Brain microvascular endothelial cell (primary cell): ENCODE data around the gene FBXW12.

Experiments
- DNase-seq: peaks from one replicate; pipeline ENCODE4 v3.0.0-alpha.2; 2020
- H3K27ac ChIP-seq: fragments of 250-450 bp; sonication (Bioruptor Pico); 2 replicates; pipeline ENCODE4 v1.5.1; 2020; ENCODE audit warnings: mild to moderate bottlenecking, moderate library complexity
- H3K27me3 ChIP-seq: fragments of 250-450 bp; sonication (Bioruptor Pico); replicated peaks from 2 replicates; pipeline ENCODE4 v1.5.1; 2020; ENCODE audit warnings: mild to moderate bottlenecking
- H3K36me3 ChIP-seq: fragments of 250-450 bp; sonication (Bioruptor Pico); replicated peaks from 2 replicates; pipeline ENCODE4 v1.5.1; 2020; ENCODE audit warnings: mild to moderate bottlenecking
- H3K4me3 ChIP-seq: 2 replicates; pipeline ENCODE4 v1.5.1; 2011; ENCODE audit warnings: low read depth, mild to moderate bottlenecking, control low read depth, low read length, moderate library complexity
- CTCF ChIP-seq: IDR thresholded peaks from 2 replicates; pipeline ENCODE4 v1.5.1; 2011; ENCODE audit warnings: low read depth, mild to moderate bottlenecking, moderate library complexity, low read length, control low read depth, inconsistent platforms; ENCODE audit errors: missing control alignments
- in situ Hi-C: cut with HindIII; loops from 2 replicates; pipeline ENCODE4 v1.10.0; 2017; ENCODE audit warnings: low sequenced_read_pairs, low pct_ligation_motif_present

Gene FBXW12

GRCh38 chr3:48432411-48433371 is 60.7 kb downstream of the FBXW12 start:
- in situ Hi-C loops = loop anchor here (25.0 kb wide), 1 partner anchor 170 kb away; no protein-coding TSS in a partner anchor

GRCh38 chr3:48433472-48434118 is 61.6 kb downstream of the FBXW12 start:
- H3K27me3 ChIP-seq = no peaks in the 10 kb centered on the region
- H3K36me3 ChIP-seq = peaks cover 2% of the 10 kb centered on the region
- in situ Hi-C loops = loop anchor here (25.0 kb wide), 1 partner anchor 171 kb away; no protein-coding TSS in a partner anchor
- no peak overlapping the region for H3K27ac ChIP-seq
- no peak for TF ChIP-seq CTCF
- DNase-seq = no peak
- no peak overlapping the region for H3K4me3 ChIP-seq

More at GRCh38 chr3:48432411-48433371, 60.7 kb downstream of the FBXW12 start:
- H3K27ac ChIP-seq = no peak overlapping the region
- TF ChIP-seq CTCF = peak; percentile 29
- peaks cover 2% of the 10 kb centered on the region for H3K36me3 ChIP-seq
- no peak for DNase-seq
- no peak overlapping the region for H3K4me3 ChIP-seq
- no peaks in the 10 kb centered on the region for H3K27me3 ChIP-seq

- peaks cover 2% of the 10 kb centered on the region for H3K36me3 ChIP-seq
- H3K27ac ChIP-seq = no peak overlapping the region
- no peak overlapping the region for H3K4me3 ChIP-seq
- in situ Hi-C loops = loop anchor here (25.0 kb wide), 1 partner anchor 172 kb away; no protein-coding TSS in a partner anchor
- DNase-seq = no peak
- no peaks in the 10 kb centered on the region for H3K27me3 ChIP-seq
- no peak for TF ChIP-seq CTCF
Measured at GRCh38 chr3:48434591-48435222, 62.7 kb downstream of the FBXW12 start.

GRCh38 chr3:48435223-48435595 is 63.2 kb downstream of the FBXW12 start:
- H3K27me3 ChIP-seq = no peaks in the 10 kb centered on the region
- H3K27ac ChIP-seq = no peak overlapping the region
- no peak for DNase-seq
- H3K36me3 ChIP-seq = peaks cover 2% of the 10 kb centered on the region
- TF ChIP-seq CTCF = no peak
- no peak overlapping the region for H3K4me3 ChIP-seq
- in situ Hi-C loops = loop anchor here (25.0 kb wide), 1 partner anchor 173 kb away; no protein-coding TSS in a partner anchor

GRCh38 chr3:48435774-48436476 is 63.9 kb downstream of the FBXW12 start:
- Histone ChIP-seq H3K27ac (no peak overlapping the region), H3K4me3 (no peak overlapping the region), H3K27me3 (no peaks in the 10 kb centered on the region), H3K36me3 (peaks cover 2% of the 10 kb centered on the region)
- in situ Hi-C loops = loop anchor here (25.0 kb wide), 1 partner anchor 174 kb away; no protein-coding TSS in a partner anchor
- TF ChIP-seq CTCF = peak; percentile 100
- peak; percentile 76 for DNase-seq
